ENCODE measurements around the gene HJURP.

Gene HJURP

DNA sequence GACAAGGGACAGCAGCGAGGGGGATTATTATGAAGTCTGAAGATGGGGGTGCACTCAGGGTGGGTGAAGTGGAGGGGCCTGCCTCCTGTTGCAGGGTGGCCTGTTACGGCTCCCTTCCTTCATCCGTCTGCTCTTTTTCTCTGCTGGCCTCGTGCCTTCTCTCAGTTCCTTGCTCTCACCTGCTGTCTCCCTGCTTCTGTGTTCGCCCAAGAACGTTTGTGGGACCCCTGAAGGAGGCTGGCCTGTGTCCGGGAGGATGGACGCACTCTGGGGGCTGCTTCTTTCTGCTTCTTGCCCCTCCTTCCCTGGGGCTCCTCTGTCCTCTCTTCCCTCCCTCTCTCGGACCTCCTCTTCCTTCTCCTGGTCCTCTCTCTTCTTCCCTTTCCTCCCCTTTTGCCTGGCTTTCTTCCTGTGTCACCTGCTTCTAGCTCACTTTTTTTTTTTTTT lies 62.4 kb downstream of the HJURP start:
- no peak for DNase-seq (ENCODE audit: low spot score)

DNA sequence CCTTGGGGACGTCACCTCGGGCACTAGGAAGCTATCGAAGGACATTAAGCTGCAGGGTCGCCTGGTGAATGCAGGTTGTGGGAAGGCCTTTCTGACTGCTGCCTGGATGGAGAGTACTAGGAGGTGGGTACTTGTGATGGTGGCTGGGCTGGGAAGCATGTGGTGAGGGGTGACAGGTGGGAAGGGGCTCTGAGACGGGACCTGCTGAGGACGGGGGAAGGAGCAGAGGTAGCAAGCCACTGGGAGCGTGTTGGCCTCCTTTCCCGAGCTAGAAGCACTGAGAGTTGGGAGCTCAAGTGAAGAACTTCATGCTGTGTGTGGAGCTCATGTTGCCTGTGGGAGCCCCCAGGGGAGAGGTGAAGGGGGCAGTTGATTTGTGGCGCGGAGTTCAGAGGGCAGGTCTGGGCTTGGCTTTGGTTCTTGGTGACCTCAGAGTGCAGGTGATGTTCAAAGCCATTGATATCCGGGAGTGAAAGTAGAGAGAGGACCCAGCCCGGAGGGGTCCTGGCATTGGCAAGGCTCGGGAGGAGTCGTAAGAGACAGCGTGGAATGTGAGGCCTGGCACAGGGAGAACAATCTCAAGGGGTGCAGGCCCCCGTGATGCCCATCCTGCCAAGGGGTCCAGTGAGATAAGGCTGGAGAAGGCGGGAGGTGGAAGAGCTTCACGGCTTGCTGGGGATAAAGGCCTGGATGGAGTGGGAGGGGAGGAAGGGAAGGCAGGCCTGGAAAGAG lies 63.0 kb downstream of the HJURP start:
- no peak for DNase-seq (ENCODE audit: low spot score)

DNA sequence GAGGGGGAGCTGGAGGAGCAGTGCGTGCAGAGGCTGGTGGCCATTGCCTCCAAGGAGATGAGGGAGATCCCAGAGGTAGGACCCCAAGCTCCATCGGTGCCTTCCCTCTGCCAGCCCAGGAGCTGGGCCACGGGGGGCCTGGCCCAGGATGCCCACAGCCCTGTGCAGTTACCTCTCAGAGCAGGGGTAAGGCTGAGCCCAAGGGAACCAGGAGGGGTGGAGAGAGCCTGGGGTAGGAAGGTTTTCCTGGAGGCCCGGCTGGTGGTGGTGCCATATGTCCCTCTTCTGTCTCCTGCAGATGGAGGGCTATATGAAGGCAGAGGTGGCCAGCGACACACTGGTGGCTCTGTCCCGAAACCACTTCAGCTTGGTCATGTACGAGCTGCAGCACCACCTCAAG lies 64.8 kb downstream of the HJURP start:
- no peak for DNase-seq (ENCODE audit: low spot score)

Measured in LoVo (cell line).